Loucy (cell line): ENCODE results near the gene HHLA2.

Experiments
- H2AFZ ChIP-seq: fragments of 200-600 bp; sonication (generic); 2 replicates; pipeline ENCODE4 v1.6.0; 2016; ENCODE audit warnings: antibody characterized with exemption, mild to moderate bottlenecking, low read length, moderate library complexity
- H3F3A ChIP-seq: fragments of 200-600 bp; 2 replicates; pipeline ENCODE4 v1.6.0; 2016; ENCODE audit warnings: antibody characterized with exemption, low read depth, mild to moderate bottlenecking
- H3K27me3 ChIP-seq: fragments of 200-600 bp; sonication (generic); 2 replicates; pipeline ENCODE4 v1.6.1; 2014; ENCODE audit warnings: low read length, mild to moderate bottlenecking; ENCODE audit not compliant: insufficient read depth, poor library complexity, severe bottlenecking
- H3K36me3 ChIP-seq: fragments of 200-600 bp; sonication (generic); 2 replicates; pipeline ENCODE4 v1.6.1; 2016; ENCODE audit warnings: low read length; ENCODE audit not compliant: insufficient read depth
- H3K4me1 ChIP-seq: fragments of 200-600 bp; sonication (generic); 2 replicates; pipeline ENCODE4 v1.5.1; 2014; ENCODE audit warnings: low read length, mild to moderate bottlenecking; ENCODE audit not compliant: insufficient read depth, poor library complexity, severe bottlenecking
- H3K4me2 ChIP-seq: fragments of 200-600 bp; sonication (generic); 2 replicates; pipeline ENCODE4 v1.6.0; 2014; ENCODE audit warnings: antibody characterized with exemption, low read length, low read depth, mild to moderate bottlenecking; ENCODE audit not compliant: poor library complexity, severe bottlenecking
- H3K4me3 ChIP-seq: fragments of 200-600 bp; sonication (generic); 2 replicates; pipeline ENCODE4 v1.5.1; 2014; ENCODE audit warnings: low read length, mild to moderate bottlenecking, mixed read lengths; ENCODE audit not compliant: poor library complexity, severe bottlenecking
- H3K79me2 ChIP-seq: fragments of 200-600 bp; sonication (generic); 2 replicates; pipeline ENCODE4 v1.6.1; 2014; ENCODE audit warnings: low read length; ENCODE audit not compliant: insufficient read depth
- H3K9ac ChIP-seq: fragments of 200-600 bp; sonication (generic); 2 replicates; pipeline ENCODE4 v1.6.0; 2014; ENCODE audit warnings: mild to moderate bottlenecking, low read depth, low read length, moderate library complexity; ENCODE audit not compliant: poor library complexity, severe bottlenecking
- H3K9me2 ChIP-seq: fragments of 200-600 bp; sonication (generic); replicated peaks from 2 replicates; pipeline ENCODE4 v1.6.1; 2016; ENCODE audit warnings: low read depth, low read length, mixed read lengths
- H3K9me3 ChIP-seq: fragments of 200-600 bp; sonication (generic); 2 replicates; pipeline ENCODE4 v1.6.1; 2014; ENCODE audit warnings: mild to moderate bottlenecking, antibody characterized with exemption, low read length, low read depth; ENCODE audit not compliant: insufficient read depth
- H4K20me1 ChIP-seq: fragments of 200-600 bp; sonication (generic); 2 replicates; pipeline ENCODE4 v1.6.0; 2014; ENCODE audit warnings: antibody characterized with exemption, low read length, mild to moderate bottlenecking; ENCODE audit not compliant: insufficient read depth, poor library complexity, severe bottlenecking
- CTCF ChIP-seq: fragments of 200-600 bp; sonication (generic); conservative IDR thresholded peaks from 2 replicates; pipeline ENCODE4 v1.5.1; 2014; ENCODE audit warnings: mild to moderate bottlenecking, antibody characterized with exemption, low read length
- EZH2phosphoT487 ChIP-seq: fragments of 200-600 bp; IDR thresholded peaks from 2 replicates; pipeline ENCODE4 v1.6.1; 2018; ENCODE audit warnings: antibody characterized with exemption, mild to moderate bottlenecking, moderate library complexity, borderline replicate concordance

HHLA2 gene

GRCh38 chr3:108416111-108416869, 119.9 kb downstream of the HHLA2 start:
- H4K20me1 ChIP-seq = no peaks in the 10 kb centered on the region
- no peak overlapping the region for H3K4me3 ChIP-seq
- no peaks in the 10 kb centered on the region for H3K79me2 ChIP-seq
- TF ChIP-seq CTCF = no peak
- TF ChIP-seq EZH2phosphoT487 = no peak
- no peaks in the 10 kb centered on the region for H3K36me3 ChIP-seq
- no peak overlapping the region for H2AFZ ChIP-seq
- no peaks in the 10 kb centered on the region for H3K9me2 ChIP-seq
- no peaks in the 10 kb centered on the region for H3K4me1 ChIP-seq
- no peak overlapping the region for H3K4me2 ChIP-seq
- H3K27me3 ChIP-seq = no peaks in the 10 kb centered on the region
- H3F3A ChIP-seq = no peaks in the 10 kb centered on the region
- H3K9me3 ChIP-seq = no peaks in the 10 kb centered on the region
- H3K9ac ChIP-seq = no peak overlapping the region

DNA sequence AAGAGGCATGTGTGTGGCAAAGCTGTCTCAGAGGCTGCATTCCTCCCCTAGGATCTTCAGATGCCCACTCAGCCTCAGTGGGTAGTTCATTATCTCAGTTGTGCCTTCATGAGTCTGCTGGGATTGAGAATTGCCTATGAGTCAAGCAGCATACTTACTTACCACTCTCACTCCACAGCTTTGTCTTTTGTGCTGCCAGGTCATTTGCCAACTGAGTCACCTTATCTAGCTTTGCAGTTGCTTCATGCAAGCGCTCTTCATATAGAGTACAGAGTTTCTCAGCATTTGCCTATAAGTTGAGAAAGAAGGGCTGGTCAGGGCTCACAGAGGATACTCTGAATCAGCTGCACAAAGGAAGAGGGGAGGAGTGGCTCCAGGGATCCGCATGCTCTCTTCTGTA, 124.6 kb downstream of the HHLA2 start:
- H2AFZ ChIP-seq = no peak overlapping the region
- no peaks in the 10 kb centered on the region for H3K9me3 ChIP-seq
- no peaks in the 10 kb centered on the region for H3K4me1 ChIP-seq
- H4K20me1 ChIP-seq = no peaks in the 10 kb centered on the region
- TF ChIP-seq EZH2phosphoT487 (no peak), CTCF (no peak)
- H3K9ac ChIP-seq = no peak overlapping the region
- no peaks in the 10 kb centered on the region for H3K9me2 ChIP-seq
- no peaks in the 10 kb centered on the region for H3K79me2 ChIP-seq
- no peak overlapping the region for H3K4me2 ChIP-seq
- H3K27me3 ChIP-seq = no peaks in the 10 kb centered on the region
- H3K4me3 ChIP-seq = no peak overlapping the region
- no peaks in the 10 kb centered on the region for H3F3A ChIP-seq
- no peaks in the 10 kb centered on the region for H3K36me3 ChIP-seq
